Mucosa of gallbladder (tissue), 1 donor: ENCODE results near the gene SH2D1A. TPM values are rescaled to one million over a fixed set of nuclear protein-coding genes. Genes with fewer than 3 reads are reported as not detected.
A peak's percentile ranks its signal among the peaks of the same experiment; 100 is the strongest.
"Not testable (repeated sequence)": the region's sequence is repeated elsewhere in the genome, so short reads cannot be mapped to it uniquely, and the experiment has no call there.

Experiments
- DNase-seq: peaks from one replicate; pipeline ENCODE4 v3.0.0-alpha.2; 2020; ENCODE audit warnings: low spot score
- total RNA-seq: library from RNA; stranded (reverse); gene quantifications from one replicate; pipeline ENCODE4 v1.2.1, GENCODE V29; 2021
- donor health status: DM: no; HTN: no; CAD: no.

Gene SH2D1A
- total RNA-seq, 1 donor from 2014 or later, result 1.0 TPM

- no peak for DNase-seq
Observed at GRCh38 chrX:124354648-124355047, 8.3 kb downstream of the SH2D1A start.

GRCh38 chrX:124358800-124359383 lies 12.5 kb downstream of the SH2D1A start:
- no peak for DNase-seq

- DNase-seq, result no peak
Observed at GRCh38 chrX:124362072-124362471, 15.7 kb downstream of the SH2D1A start.

GRCh38 chrX:124362761-124363160 lies 16.4 kb downstream of the SH2D1A start:
- no peak for DNase-seq

- DNase-seq, result no peak
Observed at GRCh38 chrX:124369722-124370121, 23.4 kb downstream of the SH2D1A start.

GRCh38 chrX:124373348-124373747 lies 27.0 kb downstream of the SH2D1A start:
- DNase-seq, result no peak

DNA sequence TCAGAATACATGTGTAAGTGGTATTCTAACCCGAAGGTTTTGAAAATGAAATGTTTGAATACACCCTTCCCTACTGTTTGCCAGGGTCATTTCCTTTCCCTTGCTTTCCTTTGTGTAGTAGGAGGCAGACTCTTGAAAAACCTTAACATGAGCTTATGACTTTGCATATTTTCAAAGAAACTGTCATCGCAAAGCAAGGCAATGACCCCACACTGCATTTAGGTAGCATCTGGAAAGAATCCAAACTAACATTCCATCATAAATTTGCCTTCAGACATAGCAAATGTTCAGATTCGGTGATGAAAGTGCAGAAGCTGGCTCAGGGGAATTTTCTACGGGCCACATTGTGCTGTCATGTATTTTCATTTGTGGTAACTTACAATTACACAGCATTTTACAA lies 32.3 kb downstream of the SH2D1A start:
- DNase-seq, result no peak

- DNase-seq, result no peak
Observed at GRCh38 chrX:124383354-124383753, 37.0 kb downstream of the SH2D1A start.

DNA sequence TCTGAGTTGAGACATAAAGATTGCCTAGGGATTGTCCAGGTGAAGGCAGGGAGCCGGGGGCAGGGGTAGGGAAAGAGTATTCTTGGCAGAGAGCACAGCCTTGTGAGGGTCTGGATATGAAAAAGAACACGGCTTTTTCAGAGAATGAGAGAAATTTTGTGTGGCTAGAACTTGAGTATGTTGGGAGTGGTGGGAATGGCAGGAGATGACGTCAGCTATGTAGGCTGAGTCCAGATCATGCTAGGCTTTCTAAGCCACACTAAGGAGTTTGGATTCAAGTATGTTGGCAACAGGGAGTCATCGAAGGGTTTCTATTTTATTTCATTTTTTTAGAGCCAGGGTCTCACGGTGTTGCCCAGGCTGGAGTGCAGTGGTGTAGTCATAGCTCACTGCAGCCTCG lies 40.0 kb downstream of the SH2D1A start:
- no peak for DNase-seq

DNA sequence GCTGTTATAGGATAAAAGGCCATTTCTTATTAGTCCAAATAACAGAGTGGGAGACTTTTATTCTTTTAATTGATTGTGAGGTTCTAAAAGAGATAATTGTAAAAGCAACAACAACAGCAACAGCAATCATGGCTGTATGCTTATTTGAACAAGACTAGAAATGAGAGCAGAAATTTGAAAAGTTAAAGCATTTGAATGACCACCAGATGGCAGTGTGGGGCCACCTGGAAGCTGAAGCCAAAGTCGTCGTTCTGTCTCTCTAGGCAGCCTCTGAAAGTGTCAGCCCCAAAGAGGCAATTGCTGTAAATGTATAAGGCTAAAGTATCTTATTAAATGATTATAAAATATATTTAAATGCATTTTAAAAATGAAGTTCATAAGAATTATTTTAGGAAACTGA lies 42.2 kb downstream of the SH2D1A start:
- DNase-seq, result peak; percentile 56

DNA sequence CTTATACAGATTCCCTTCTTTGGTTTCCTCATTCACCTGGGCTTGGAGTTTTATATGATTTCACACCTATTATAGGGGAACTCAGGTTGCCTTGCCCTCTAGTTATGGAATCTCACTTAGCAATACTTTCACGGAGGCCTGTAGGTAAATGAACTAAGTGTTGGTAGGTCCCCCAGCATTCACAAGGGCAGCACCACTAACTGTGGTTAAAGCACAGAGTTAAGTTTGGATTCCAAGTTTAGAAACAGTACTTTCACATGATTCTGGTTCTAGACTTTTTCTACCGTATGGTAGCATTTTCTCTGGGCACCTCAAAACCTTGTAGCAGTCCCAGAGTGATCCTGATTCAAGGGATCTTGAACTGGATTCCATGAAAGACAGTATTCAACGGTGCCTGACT lies 46.4 kb downstream of the SH2D1A start:
- no peak for DNase-seq

DNA sequence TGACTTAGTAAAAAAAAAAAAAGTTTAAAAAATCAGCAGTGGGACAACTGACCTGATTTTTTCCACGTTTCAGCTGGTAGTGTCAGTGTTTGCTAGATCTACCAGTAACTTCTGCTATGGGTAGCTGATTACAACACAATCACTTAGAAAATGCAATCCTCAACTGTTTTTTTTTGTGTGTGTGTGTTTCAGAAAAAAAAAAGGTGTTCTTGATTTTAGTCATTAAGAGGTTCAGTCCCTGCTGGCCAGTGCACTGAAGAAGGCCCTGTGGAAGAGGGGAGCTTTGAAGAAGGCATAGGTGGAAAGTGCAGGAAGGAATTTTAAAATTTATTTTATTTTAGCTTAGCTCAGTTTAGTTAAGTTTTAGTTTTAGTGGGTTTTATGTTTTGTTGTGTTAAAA lies 46.9 kb downstream of the SH2D1A start:
- DNase-seq, result no peak

DNA sequence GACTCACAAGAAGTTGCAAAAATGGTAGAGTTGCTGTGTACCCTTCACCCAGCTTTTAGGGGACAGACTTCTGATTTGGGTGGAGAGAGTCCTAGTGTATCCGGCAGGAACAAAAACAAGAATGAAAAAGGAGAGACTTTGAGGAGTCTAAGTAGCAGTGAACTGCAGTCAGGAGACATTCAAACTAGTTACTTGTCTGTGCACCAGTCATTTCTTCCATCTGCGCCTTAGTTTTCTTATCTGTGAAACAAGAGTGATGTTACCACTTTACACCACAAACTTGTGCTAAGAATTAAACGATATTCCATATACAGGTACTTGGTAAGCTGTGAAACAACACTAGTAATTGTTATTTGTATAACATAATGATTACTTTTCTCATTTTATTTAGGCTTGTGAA lies 47.3 kb downstream of the SH2D1A start:
- no peak for DNase-seq

DNA sequence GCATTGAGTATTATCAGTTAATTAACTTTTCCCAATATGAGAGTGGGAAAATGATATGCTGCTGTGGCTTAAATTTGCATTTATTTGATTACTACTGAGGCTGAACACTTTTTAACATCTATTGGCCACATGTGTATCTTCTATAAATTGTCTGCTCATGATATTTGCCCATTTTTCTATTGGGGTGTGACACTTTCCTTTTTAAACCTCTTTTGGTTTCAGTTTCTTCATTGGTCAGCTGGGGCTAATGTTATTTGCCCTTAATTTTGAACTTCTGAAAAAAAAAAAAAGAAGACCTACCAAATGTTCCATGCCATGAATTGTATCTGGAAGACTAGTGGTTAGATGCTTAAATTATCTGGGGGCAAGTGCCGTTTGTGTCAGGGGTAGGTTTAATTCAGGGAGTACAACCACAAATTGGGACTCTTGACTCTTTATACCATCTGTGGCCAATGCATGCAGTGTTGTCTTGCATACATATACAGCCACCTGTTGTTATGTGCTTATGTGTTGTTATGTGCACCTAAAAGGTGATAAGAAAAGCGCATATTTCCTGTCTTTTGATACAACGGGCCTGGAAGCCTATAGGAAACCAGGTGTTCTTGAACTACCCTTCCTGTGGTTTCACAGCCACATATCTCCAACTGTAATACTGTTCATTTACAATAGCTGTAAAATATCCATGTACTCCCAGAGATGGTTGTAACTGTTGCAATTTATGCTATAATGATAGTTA lies 49.0 kb downstream of the SH2D1A start:
- no peak for DNase-seq

DNA sequence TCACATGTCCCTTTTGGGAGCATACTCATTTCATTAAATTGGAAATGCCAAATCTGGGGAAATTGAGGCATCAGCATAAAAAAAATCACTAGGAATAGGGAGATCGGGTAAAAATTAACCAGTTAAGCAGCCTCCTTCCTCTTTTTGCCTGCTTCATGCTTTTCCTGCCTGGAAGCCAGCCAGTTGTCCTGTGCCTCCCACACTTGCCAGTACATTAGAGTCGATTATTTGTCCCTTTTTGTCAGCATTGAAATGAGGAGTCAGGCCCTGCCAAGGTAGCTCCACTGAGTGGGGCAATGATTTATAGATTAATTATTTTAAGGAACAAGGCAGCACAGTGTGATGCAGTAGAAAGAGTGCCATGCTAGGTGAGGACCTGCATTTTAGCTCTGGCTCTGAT lies 55.3 kb downstream of the SH2D1A start:
- DNase-seq, result peak; percentile 28

DNA sequence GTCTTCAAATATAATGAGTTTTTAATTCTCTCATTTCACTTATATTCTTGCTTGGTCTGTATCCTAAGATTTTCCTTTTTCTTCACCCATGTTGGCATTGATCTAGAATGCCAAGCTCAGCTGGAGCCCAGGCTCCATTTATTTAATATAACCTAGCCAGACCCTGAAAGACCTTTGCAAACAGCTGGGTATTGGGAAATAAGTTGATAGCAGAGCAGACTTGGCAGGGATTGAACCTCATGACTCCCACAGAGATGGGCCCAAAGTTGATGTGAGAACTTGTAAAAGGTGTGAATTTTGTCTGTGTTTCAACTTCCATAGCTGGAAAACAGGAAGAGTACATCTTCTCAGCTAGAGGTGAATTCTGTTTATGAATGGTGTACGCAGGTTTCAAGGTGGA lies 59.5 kb downstream of the SH2D1A start:
- no peak for DNase-seq

- DNase-seq, result peak; percentile 69
Observed at GRCh38 chrX:124406294-124407014, 60.1 kb downstream of the SH2D1A start.

- no peak for DNase-seq
Observed at GRCh38 chrX:124407226-124407625, 60.9 kb downstream of the SH2D1A start.

- not testable (repeated sequence) for DNase-seq
Observed at GRCh38 chrX:124408380-124408779, 62.0 kb downstream of the SH2D1A start.

GRCh38 chrX:124413244-124413643 lies 66.9 kb downstream of the SH2D1A start:
- no peak for DNase-seq

DNA sequence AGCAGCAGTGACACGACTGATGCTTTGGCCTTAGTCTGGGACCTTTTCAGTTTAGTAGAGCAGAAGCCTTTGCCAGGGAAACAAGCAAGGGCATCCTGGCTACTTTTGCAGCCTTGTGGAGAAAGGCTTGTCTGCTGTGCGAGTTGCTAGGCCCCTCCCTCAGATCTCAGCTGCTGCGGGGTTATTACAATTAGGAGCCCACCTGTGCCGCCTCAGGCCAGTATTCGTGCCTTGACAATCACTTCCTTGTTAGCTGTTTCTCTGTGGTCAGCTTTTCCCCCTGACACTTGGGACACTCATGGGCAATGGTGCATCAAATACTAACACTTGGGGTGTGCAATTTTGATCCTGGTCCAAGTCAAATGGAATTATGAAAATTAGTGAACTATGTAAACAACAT lies 67.9 kb downstream of the SH2D1A start:
- no peak for DNase-seq

DNA sequence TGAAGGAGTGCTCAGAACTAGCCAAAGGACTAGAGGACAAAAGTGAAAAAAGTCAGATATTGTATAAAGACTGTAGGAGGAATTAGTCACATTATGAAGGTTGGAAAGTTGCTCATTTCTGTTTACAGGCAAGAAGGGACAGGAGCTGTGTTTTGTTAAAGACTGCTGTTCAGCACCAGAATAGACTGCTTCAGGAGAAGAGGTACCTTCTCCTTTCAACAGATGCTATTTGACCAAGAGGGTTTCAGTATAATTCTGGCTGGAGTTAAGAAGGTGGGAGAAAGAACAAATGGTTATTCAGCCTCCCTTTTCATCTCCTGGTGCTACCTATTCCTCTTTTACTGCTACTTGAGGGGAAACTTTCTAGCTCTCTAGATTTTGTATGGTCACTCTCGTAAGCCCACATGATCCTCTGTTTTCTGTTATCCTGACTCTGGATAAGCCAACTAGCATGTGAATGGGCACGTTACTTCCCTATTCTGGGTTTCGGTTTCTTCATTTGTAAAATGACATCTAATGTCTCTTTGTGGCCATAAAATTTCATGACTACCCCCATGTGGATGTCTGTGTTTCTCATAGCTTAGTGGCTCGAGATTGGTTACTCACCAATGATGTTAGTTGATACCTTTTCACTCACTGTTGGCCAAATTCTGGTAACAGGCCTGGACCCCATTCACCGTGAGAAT lies 68.9 kb downstream of the SH2D1A start:
- no peak for DNase-seq
